Measurements from ENCODE around the gene FAM170A.

FAM170A gene

GRCh38 chr5:119678351-119679028, 49.1 kb downstream of the FAM170A start:
- no peak for DNase-seq (ENCODE audit: low spot score)

GRCh38 chr5:119680080-119680479, 50.7 kb downstream of the FAM170A start:
- no peak for DNase-seq (ENCODE audit: low spot score)
- no peak for TF ChIP-seq CTCF (IDR thresholded peaks at IDR 0.05; ENCODE audit: extremely low read depth, missing control alignments)

More at GRCh38 chr5:119678351-119679028, 49.1 kb downstream of the FAM170A start:
- TF ChIP-seq CTCF (IDR thresholded peaks at IDR 0.05; ENCODE audit: extremely low read depth, missing control alignments) = no peak

- no peak for DNase-seq (ENCODE audit: low spot score)
- TF ChIP-seq CTCF (IDR thresholded peaks at IDR 0.05; ENCODE audit: extremely low read depth, missing control alignments) = no peak
Observed at GRCh38 chr5:119681734-119682133, 52.4 kb downstream of the FAM170A start.

GRCh38 chr5:119682372-119682771, 53.0 kb downstream of the FAM170A start:
- TF ChIP-seq CTCF (IDR thresholded peaks at IDR 0.05; ENCODE audit: extremely low read depth, missing control alignments) = no peak
- no peak for DNase-seq (ENCODE audit: low spot score)
